ENCODE results near the gene TXNDC11.
A peak's percentile ranks its signal among the peaks of the same experiment; 100 is the strongest.

The TXNDC11 gene

GRCh38 chr16:11670171-11671131 lies 72.2 kb downstream of the TXNDC11 start:
- H3K4me3 ChIP-seq, result peak overlapping the region; percentile 91
- no peak for DNase-seq (ENCODE audit: low spot score)
- peak overlapping the region; percentile 94 for H3K27ac ChIP-seq
- TF ChIP-seq, protein P1, sequence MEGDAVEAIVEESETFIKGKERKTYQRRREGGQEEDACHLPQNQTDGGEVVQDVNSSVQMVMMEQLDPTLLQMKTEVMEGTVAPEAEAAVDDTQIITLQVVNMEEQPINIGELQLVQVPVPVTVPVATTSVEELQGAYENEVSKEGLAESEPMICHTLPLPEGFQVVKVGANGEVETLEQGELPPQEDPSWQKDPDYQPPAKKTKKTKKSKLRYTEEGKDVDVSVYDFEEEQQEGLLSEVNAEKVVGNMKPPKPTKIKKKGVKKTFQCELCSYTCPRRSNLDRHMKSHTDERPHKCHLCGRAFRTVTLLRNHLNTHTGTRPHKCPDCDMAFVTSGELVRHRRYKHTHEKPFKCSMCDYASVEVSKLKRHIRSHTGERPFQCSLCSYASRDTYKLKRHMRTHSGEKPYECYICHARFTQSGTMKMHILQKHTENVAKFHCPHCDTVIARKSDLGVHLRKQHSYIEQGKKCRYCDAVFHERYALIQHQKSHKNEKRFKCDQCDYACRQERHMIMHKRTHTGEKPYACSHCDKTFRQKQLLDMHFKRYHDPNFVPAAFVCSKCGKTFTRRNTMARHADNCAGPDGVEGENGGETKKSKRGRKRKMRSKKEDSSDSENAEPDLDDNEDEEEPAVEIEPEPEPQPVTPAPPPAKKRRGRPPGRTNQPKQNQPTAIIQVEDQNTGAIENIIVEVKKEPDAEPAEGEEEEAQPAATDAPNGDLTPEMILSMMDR (IDR thresholded peaks at IDR 0.05), result no peak

GRCh38 chr16:11669380-11670146 lies 73.1 kb downstream of the TXNDC11 start:
- no peak for DNase-seq (ENCODE audit: low spot score)
- TF ChIP-seq, protein P1 (IDR thresholded peaks at IDR 0.05), result no peak
- peak overlapping the region; percentile 91 for H3K4me3 ChIP-seq
- H3K27ac ChIP-seq, result peak overlapping the region; percentile 94

GRCh38 chr16:11668623-11669379 lies 73.9 kb downstream of the TXNDC11 start:
- Histone ChIP-seq H3K27ac (peak overlapping the region; percentile 94), H3K4me3 (peak overlapping the region; percentile 91)
- DNase-seq (ENCODE audit: low spot score), result no peak

GRCh38 chr16:11667824-11668622 lies 74.6 kb downstream of the TXNDC11 start, which contains the start of gene SNN:
SNN (plus strand) TSS chr16:11668455; CDS start chr16:11676060, 7,605 bp downstream.
- Histone ChIP-seq H3K27ac (peak within 1 kb of the TSS; percentile 94), H3K4me3 (peak within 1 kb of the TSS; percentile 91)
- TF ChIP-seq, protein P1 (IDR thresholded peaks at IDR 0.05), result no peak
- DNase-seq (ENCODE audit: low spot score), result no peak

More at GRCh38 chr16:11668623-11669379, 73.9 kb downstream of the TXNDC11 start:
- TF ChIP-seq, protein P1 (IDR thresholded peaks at IDR 0.05), result no peak

DNA sequence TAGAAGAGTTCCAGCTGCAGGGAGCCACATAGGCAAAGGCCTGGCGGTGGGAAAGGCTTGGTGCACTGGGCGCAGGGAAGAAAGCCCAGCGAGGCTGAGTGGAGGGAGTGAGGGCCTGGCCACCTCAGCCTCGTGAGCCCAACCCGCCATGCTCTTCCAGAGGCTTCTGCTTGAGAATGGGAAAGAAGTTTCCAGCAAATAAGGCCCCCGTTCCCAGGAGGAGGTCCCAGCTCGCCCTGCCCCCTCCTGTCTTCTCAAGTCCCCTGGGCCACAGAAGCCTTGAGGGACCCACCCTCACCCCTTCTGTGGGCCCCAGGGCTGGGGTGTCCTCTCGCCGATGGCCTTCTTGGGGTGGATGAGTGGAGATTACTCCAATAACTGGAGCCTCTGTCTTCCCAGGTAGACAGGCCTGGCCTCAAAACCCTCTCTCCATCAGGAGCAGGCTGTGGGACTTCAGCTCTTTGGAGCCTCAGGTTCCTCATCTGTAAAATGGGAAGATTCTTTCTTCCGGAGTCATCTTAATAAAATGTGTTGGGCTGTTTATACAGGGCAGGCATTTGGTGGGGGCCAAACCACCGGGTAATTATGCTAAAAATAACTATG lies 75.3 kb downstream of the TXNDC11 start:
- Histone ChIP-seq H3K4me3 (peak overlapping the region; percentile 91), H3K27ac (peak overlapping the region; percentile 64 to 94)
- TF ChIP-seq, protein P1 (IDR thresholded peaks at IDR 0.05), result no peak
- DNase-seq (ENCODE audit: low spot score), result no peak

All from coronary artery (tissue), 2 donors.